ENCODE measurements around the gene TM2D3. TPM values are rescaled to one million over a fixed set of nuclear protein-coding genes. Genes with fewer than 3 reads are reported as not detected.
"Not testable (repeated sequence)": the region's sequence is repeated elsewhere in the genome, so short reads cannot be mapped to it uniquely, and the experiment has no call there.

TM2D3 gene
- total RNA-seq, 1 donor = 82.8 TPM

- H3K27me3 ChIP-seq (ENCODE audit: insufficient read depth, low read length) = no peaks in the 10 kb centered on the region
- H3K4me1 ChIP-seq (ENCODE audit: insufficient read depth, low read length) = peaks cover 27% of the 10 kb centered on the region
- H3K4me3 ChIP-seq (ENCODE audit: low read length) = no peak overlapping the region
- H3K9me3 ChIP-seq (ENCODE audit: low read depth, low read length) = no peaks in the 10 kb centered on the region
These were observed 9.8 kb downstream of the TM2D3 start for GRCh38 chr15:101642361-101642760.

- no peaks in the 10 kb centered on the region for H3K9me3 ChIP-seq (ENCODE audit: low read depth, low read length)
- no peak overlapping the region for H3K4me3 ChIP-seq (ENCODE audit: low read length)
- H3K4me1 ChIP-seq (ENCODE audit: insufficient read depth, low read length) = peaks cover 24% of the 10 kb centered on the region
- H3K27me3 ChIP-seq (ENCODE audit: insufficient read depth, low read length) = no peaks in the 10 kb centered on the region
These were observed 10.3 kb downstream of the TM2D3 start for GRCh38 chr15:101641894-101642293.

GRCh38 chr15:101641129-101641764 lies 10.9 kb downstream of the TM2D3 start:
- H3K27me3 ChIP-seq (ENCODE audit: insufficient read depth, low read length) = no peaks in the 10 kb centered on the region
- H3K9me3 ChIP-seq (ENCODE audit: low read depth, low read length) = no peaks in the 10 kb centered on the region
- peaks cover 20% of the 10 kb centered on the region for H3K4me1 ChIP-seq (ENCODE audit: insufficient read depth, low read length)
- no peak overlapping the region for H3K4me3 ChIP-seq (ENCODE audit: low read length)

- Histone ChIP-seq H3K4me1 (ENCODE audit: insufficient read depth, low read length) (peaks cover 20% of the 10 kb centered on the region), H3K9me3 (ENCODE audit: low read depth, low read length) (no peaks in the 10 kb centered on the region), H3K4me3 (ENCODE audit: low read length) (no peak overlapping the region), H3K27me3 (ENCODE audit: insufficient read depth, low read length) (no peaks in the 10 kb centered on the region)
These were observed 12.5 kb downstream of the TM2D3 start for GRCh38 chr15:101639667-101640066.

- Histone ChIP-seq H3K9me3 (ENCODE audit: low read depth, low read length) (no peaks in the 10 kb centered on the region), H3K4me1 (ENCODE audit: insufficient read depth, low read length) (peaks cover 20% of the 10 kb centered on the region), H3K27me3 (ENCODE audit: insufficient read depth, low read length) (no peaks in the 10 kb centered on the region), H3K4me3 (ENCODE audit: low read length) (no peak overlapping the region)
These were observed 14.3 kb downstream of the TM2D3 start for GRCh38 chr15:101637919-101638318.

- no peaks in the 10 kb centered on the region for H3K9me3 ChIP-seq (ENCODE audit: low read depth, low read length)
- H3K4me3 ChIP-seq (ENCODE audit: low read length) = no peak overlapping the region
- no peaks in the 10 kb centered on the region for H3K27me3 ChIP-seq (ENCODE audit: insufficient read depth, low read length)
- H3K4me1 ChIP-seq (ENCODE audit: insufficient read depth, low read length) = peaks cover 16% of the 10 kb centered on the region
These were observed 14.7 kb downstream of the TM2D3 start for GRCh38 chr15:101637516-101637915.

GRCh38 chr15:101637038-101637437 lies 15.1 kb downstream of the TM2D3 start:
- Histone ChIP-seq H3K9me3 (ENCODE audit: low read depth, low read length) (no peaks in the 10 kb centered on the region), H3K27me3 (ENCODE audit: insufficient read depth, low read length) (no peaks in the 10 kb centered on the region), H3K4me3 (ENCODE audit: low read length) (no peak overlapping the region), H3K4me1 (ENCODE audit: insufficient read depth, low read length) (peaks cover 11% of the 10 kb centered on the region)

GRCh38 chr15:101635944-101636727 lies 16.0 kb downstream of the TM2D3 start:
- Histone ChIP-seq H3K27me3 (ENCODE audit: insufficient read depth, low read length) (no peaks in the 10 kb centered on the region), H3K4me1 (ENCODE audit: insufficient read depth, low read length) (peaks cover 8% of the 10 kb centered on the region), H3K4me3 (ENCODE audit: low read length) (no peak overlapping the region)

GRCh38 chr15:101633356-101633755 lies 18.8 kb downstream of the TM2D3 start:
- H3K4me3 ChIP-seq (ENCODE audit: low read length) = no peak overlapping the region

More at GRCh38 chr15:101635944-101636727, 16.0 kb downstream of the TM2D3 start:
- no peaks in the 10 kb centered on the region for H3K9me3 ChIP-seq (ENCODE audit: low read depth, low read length)

GRCh38 chr15:101626729-101627128 lies 25.5 kb downstream of the TM2D3 start:
- Histone ChIP-seq H3K4me1 (ENCODE audit: insufficient read depth, low read length) (peaks cover 10% of the 10 kb centered on the region), H3K9me3 (ENCODE audit: low read depth, low read length) (peaks cover 23% of the 10 kb centered on the region)
- H3K27me3 ChIP-seq (ENCODE audit: insufficient read depth, low read length); H3K4me3 ChIP-seq (ENCODE audit: low read length): not testable (repeated sequence)

More at GRCh38 chr15:101633356-101633755, 18.8 kb downstream of the TM2D3 start:
- no peaks in the 10 kb centered on the region for H3K4me1 ChIP-seq (ENCODE audit: insufficient read depth, low read length)
- no peaks in the 10 kb centered on the region for H3K9me3 ChIP-seq (ENCODE audit: low read depth, low read length)
- H3K27me3 ChIP-seq (ENCODE audit: insufficient read depth, low read length) = no peaks in the 10 kb centered on the region

- Histone ChIP-seq H3K4me3 (ENCODE audit: low read length) (no peak overlapping the region), H3K9me3 (ENCODE audit: low read depth, low read length) (peaks cover 23% of the 10 kb centered on the region), H3K27me3 (ENCODE audit: insufficient read depth, low read length) (no peaks in the 10 kb centered on the region), H3K4me1 (ENCODE audit: insufficient read depth, low read length) (peaks cover 10% of the 10 kb centered on the region)
These were observed 26.2 kb downstream of the TM2D3 start for GRCh38 chr15:101625980-101626379.

- no peak overlapping the region for H3K4me3 ChIP-seq (ENCODE audit: low read length)
- peaks cover 10% of the 10 kb centered on the region for H3K4me1 ChIP-seq (ENCODE audit: insufficient read depth, low read length)
- H3K9me3 ChIP-seq (ENCODE audit: low read depth, low read length) = peaks cover 23% of the 10 kb centered on the region
- H3K27me3 ChIP-seq (ENCODE audit: insufficient read depth, low read length) = no peaks in the 10 kb centered on the region
These were observed 27.0 kb downstream of the TM2D3 start for GRCh38 chr15:101625184-101625583.

- Histone ChIP-seq H3K4me1 (ENCODE audit: insufficient read depth, low read length) (peaks cover 10% of the 10 kb centered on the region), H3K9me3 (ENCODE audit: low read depth, low read length) (peaks cover 23% of the 10 kb centered on the region), H3K27me3 (ENCODE audit: insufficient read depth, low read length) (no peaks in the 10 kb centered on the region)
These were observed 28.5 kb downstream of the TM2D3 start for GRCh38 chr15:101623367-101624304.

GRCh38 chr15:101621961-101622360 lies 30.2 kb downstream of the TM2D3 start:
- peaks cover 23% of the 10 kb centered on the region for H3K9me3 ChIP-seq (ENCODE audit: low read depth, low read length)
- H3K4me1 ChIP-seq (ENCODE audit: insufficient read depth, low read length) = peaks cover 10% of the 10 kb centered on the region
- H3K4me3 ChIP-seq (ENCODE audit: low read length) = no peak overlapping the region
- H3K27me3 ChIP-seq (ENCODE audit: insufficient read depth, low read length) = no peaks in the 10 kb centered on the region

More at GRCh38 chr15:101623367-101624304, 28.5 kb downstream of the TM2D3 start:
- H3K4me3 ChIP-seq (ENCODE audit: low read length) = no peak overlapping the region

GRCh38 chr15:101620671-101621070 lies 31.5 kb downstream of the TM2D3 start:
- Histone ChIP-seq H3K4me3 (ENCODE audit: low read length) (no peak overlapping the region), H3K9me3 (ENCODE audit: low read depth, low read length) (peaks cover 23% of the 10 kb centered on the region), H3K27me3 (ENCODE audit: insufficient read depth, low read length) (no peaks in the 10 kb centered on the region), H3K4me1 (ENCODE audit: insufficient read depth, low read length) (peaks cover 9% of the 10 kb centered on the region)

All from mononuclear cell (primary cell).